HepG2 (cell line): ENCODE results near the gene SFPQ. TPM values are rescaled to one million over a fixed set of nuclear protein-coding genes. Genes with fewer than 3 reads are reported as not detected.

Experiments used
- ATAC-seq: fragments of 200-7000 bp; cut with Tn5 transposase; 3 replicates; pipeline ENCODE4 v1.9.1; 2020; ENCODE audit warnings: mild to moderate bottlenecking, moderate library complexity
- BruUV-seq: library from RNA; stranded (reverse); fragments of 400-500 nt; replicated peaks from 2 replicates; lab custom pipeline; 2021; lab: Mats Ljungman, UMichigan
- CTCF ChIA-PET: fragments of 300-600 bp; formaldehyde crosslinking; extraction: SDS; loops from one replicate; lab custom pipeline; 2021; ENCODE audit warnings: low total read pairs, inconsistent platforms, low intra/inter-chr PET ratio; lab: Yijun Ruan, JAX
- POLR2A ChIA-PET: fragments of 350-600 bp; sonication (Branson Sonifier 250); formaldehyde crosslinking; loops from one replicate; lab custom pipeline; 2020; ENCODE audit warnings: antibody characterized with exemption, inconsistent platforms; lab: Yijun Ruan, JAX
- DNase-seq: peaks from one replicate; pipeline ENCODE4 v3.0.0-alpha.2; 2015; ENCODE audit warnings: low spot score
- FAIRE-seq: peaks from 3 replicates; lab custom pipeline; 2011; peaks lifted over from hg19 to GRCh38; lab: Jason Lieb, UNC
- H2AFZ ChIP-seq: one replicate; pipeline ENCODE4 v1.6.1; 2011; ENCODE audit warnings: low read length, inconsistent platforms
- H3K27ac ChIP-seq: fragments of 300-600 bp; 3 replicates; pipeline ENCODE4 v1.8.0; 2011; ENCODE audit warnings: mixed run types, mild to moderate bottlenecking, mixed read lengths, low read length, inconsistent platforms; ENCODE audit not compliant: insufficient read depth; ENCODE audit errors: extremely low read length
- H3K27me3 ChIP-seq, 2 experiments: fragments of 200-600 bp in 1 of 2; 2 replicates in 1 of 2; 3 replicates in 1 of 2; pipeline versions ENCODE4 v1.6.0 to v1.8.0; 2011; ENCODE audit warnings: low read length in 2 of 2, mild to moderate bottlenecking in 2 of 2, moderate library complexity in 2 of 2, inconsistent platforms in 1 of 2; ENCODE audit not compliant: insufficient read depth in 2 of 2, control insufficient read depth in 1 of 2
- H3K36me3 ChIP-seq, 2 experiments: fragments of 200-600 bp in 1 of 2; replicated peaks in 1 of 2; 2 replicates in 1 of 2; 3 replicates in 1 of 2; pipeline versions ENCODE4 v1.5.1 to v1.8.0; 2011; ENCODE audit warnings: low read length in 2 of 2, inconsistent platforms in 1 of 2; ENCODE audit not compliant: insufficient read depth in 2 of 2, control insufficient read depth in 1 of 2
- H3K4me1 ChIP-seq: 2 replicates; pipeline ENCODE4 v1.5.1; 2012; ENCODE audit warnings: low read length, inconsistent platforms; ENCODE audit not compliant: insufficient read depth
- H3K4me2 ChIP-seq: 2 replicates; pipeline ENCODE4 v1.6.0; 2011; ENCODE audit warnings: low read depth, low read length, inconsistent platforms
- H3K4me3 ChIP-seq, 3 experiments: fragments of 200-600 bp in 1 of 3; sonication (generic), shearing (Covaris generic) in 1 of 3; replicated peaks in 1 of 3; 2 replicates each; pipeline ENCODE4 v1.5.1; 2011 to 2016; ENCODE audit warnings: low read length in 3 of 3, inconsistent platforms in 2 of 3, low read depth in 2 of 3, mild to moderate bottlenecking in 2 of 3, control low read depth in 1 of 3, mixed read lengths in 1 of 3; ENCODE audit not compliant: insufficient read depth in 1 of 3
- H3K79me2 ChIP-seq: one replicate; pipeline ENCODE4 v1.6.1; 2011; ENCODE audit warnings: low read length, inconsistent platforms; ENCODE audit not compliant: insufficient read depth
- H3K9ac ChIP-seq: 2 replicates; pipeline ENCODE4 v1.6.0; 2011; ENCODE audit warnings: mild to moderate bottlenecking, low read depth, low read length, inconsistent platforms; ENCODE audit not compliant: insufficient read depth
- H3K9me3 ChIP-seq: 2 replicates; pipeline ENCODE4 v1.5.1; 2012; ENCODE audit warnings: mild to moderate bottlenecking, low read length
- H4K20me1 ChIP-seq: 2 replicates; pipeline ENCODE4 v1.6.0; 2011; ENCODE audit warnings: inconsistent platforms, mild to moderate bottlenecking, low read length, moderate library complexity; ENCODE audit not compliant: insufficient read depth
- BRF2 ChIP-seq: sonication (generic); formaldehyde crosslinking; IDR thresholded peaks from 2 replicates; pipeline ENCODE4 v1.8.1; 2022; ENCODE audit warnings: mild to moderate bottlenecking, missing genetic modification reagents
- CREB1 ChIP-seq, 2 experiments: fragments of 450-650 bp in 1 of 2; IDR thresholded peaks; 2 replicates each; pipeline ENCODE4 v1.6.1; 2016 to 2017; ENCODE audit warnings: control low read depth in 1 of 2, mild to moderate bottlenecking in 1 of 2, missing compliant biosample characterization in 1 of 2, missing genetic modification characterization in 1 of 2
- ELF4 ChIP-seq: sonication (generic); formaldehyde crosslinking; IDR thresholded peaks from 2 replicates; pipeline ENCODE4 v1.5.0; 2020; ENCODE audit warnings: missing genetic modification reagents, mild to moderate bottlenecking, moderate library complexity, borderline replicate concordance
- HCFC1 ChIP-seq: fragments of 150-350 bp; IDR thresholded peaks from 2 replicates; pipeline ENCODE4 v1.6.1; 2014; ENCODE audit warnings: low read depth, low read length
- KLF9 ChIP-seq: IDR thresholded peaks from 2 replicates; pipeline ENCODE4 v1.6.1; 2016; ENCODE audit warnings: low read depth
- MBD4 ChIP-seq: IDR thresholded peaks from 2 replicates; pipeline ENCODE4 v1.6.1; 2012; ENCODE audit warnings: low read length, inconsistent platforms, borderline replicate concordance
- MXI1 ChIP-seq: IDR thresholded peaks from 3 replicates; pipeline ENCODE4 v1.6.1; 2012; ENCODE audit warnings: low read depth, low read length, inconsistent platforms, borderline replicate concordance
- PBX2 ChIP-seq: IDR thresholded peaks from 2 replicates; pipeline ENCODE4 v1.6.1; 2016; ENCODE audit warnings: control low read depth
- POLR2AphosphoS2 ChIP-seq: IDR thresholded peaks from 2 replicates; pipeline ENCODE4 v1.6.1; 2011; ENCODE audit warnings: low read depth, low read length, improper control_type of control experiment
- POLR2G ChIP-seq: fragments of 200-400 bp; formaldehyde crosslinking; IDR thresholded peaks from 2 replicates; pipeline ENCODE4 v1.6.1; 2018; ENCODE audit warnings: mild to moderate bottlenecking, low read depth, low read length, moderate library complexity
- RBM22 ChIP-seq: fragments of 200-400 bp; formaldehyde crosslinking; optimal IDR thresholded peaks from 2 replicates; pipeline ENCODE3; 2017; ENCODE audit warnings: mild to moderate bottlenecking, low read length, moderate library complexity
- ZKSCAN8 ChIP-seq: IDR thresholded peaks from 2 replicates; pipeline ENCODE4 v1.6.1; 2016; ENCODE audit warnings: borderline replicate concordance, missing genetic modification reagents, missing compliant biosample characterization
- ZNF224 ChIP-seq: sonication (generic); formaldehyde crosslinking; IDR thresholded peaks from 2 replicates; pipeline ENCODE4 v1.5.0; 2020; ENCODE audit warnings: mild to moderate bottlenecking, missing genetic modification reagents
- ZNF513 ChIP-seq: sonication (generic); formaldehyde crosslinking; conservative IDR thresholded peaks from 2 replicates; pipeline ENCODE4 v1.5.0; 2020; ENCODE audit warnings: missing genetic modification reagents
- ZNF644 ChIP-seq: IDR thresholded peaks from 2 replicates; pipeline ENCODE4 v1.6.1; 2016; ENCODE audit warnings: low read depth
- ZNF770 ChIP-seq: sonication (generic); formaldehyde crosslinking; IDR thresholded peaks from 2 replicates; pipeline ENCODE4 v1.5.0; 2020; ENCODE audit warnings: mild to moderate bottlenecking, missing genetic modification reagents
- ZNF83 ChIP-seq: sonication (generic); formaldehyde crosslinking; IDR thresholded peaks from 2 replicates; pipeline ENCODE4 v1.4.0; 2020; ENCODE audit warnings: missing genetic modification reagents, mild to moderate bottlenecking, borderline replicate concordance
- ZNF883 ChIP-seq: sonication (generic); formaldehyde crosslinking; IDR thresholded peaks from 2 replicates; pipeline ENCODE4 v1.5.1; 2020; ENCODE audit warnings: mild to moderate bottlenecking, missing genetic modification reagents; ENCODE audit errors: not compliant biosample characterization
- WGBS: methylation state at CpG from one replicate; pipeline ENCODE4 v1.1.6; 2017; ENCODE audit warnings: low lambda C conversion rate; 5-methylcytosine and 5-hydroxymethylcytosine counted together
- in situ Hi-C: cut with HindIII; loops from 2 replicates; pipeline ENCODE4 v1.10.0; 2017; ENCODE audit warnings: low pct_unique_long_range_greater_than_20kb; ENCODE audit not compliant: extremely low pct_ligation_motif_present
- intact Hi-C: fragments of 100-400 bp; cut with micrococcal nuclease; formaldehyde crosslinking; loops from one replicate; pipeline ENCODE4 v1.10.0; 2022; ENCODE audit not compliant: unreplicated experiment
- polyA plus RNA-seq, 8 experiments: library from polyadenylated mRNA; depleted of rRNA in 3 of 8; stranded (reverse) in 7 of 8; unstranded in 1 of 8; fragments of >200 nt; fragmentation: Illumina TruSeq in 4 of 8; extraction: Trizol in 4 of 8; gene quantifications; 2 replicates each; pipeline versions ENCODE4 v1.2.1 to v1.2.3, GENCODE V29; 2011 to 2016; ENCODE audit warnings: low read depth in 4 of 8, missing spikeins in 1 of 8, mixed read lengths in 1 of 8; ENCODE audit not compliant: insufficient read depth in 1 of 8
- total RNA-seq, 5 experiments: library from RNA; depleted of rRNA; stranded (reverse); fragments of >200 nt; fragmentation: Illumina TruSeq; extraction: Trizol; gene quantifications; 2 replicates each; pipeline ENCODE4 v1.2.3, GENCODE V29; 2016; ENCODE audit warnings: low read depth in 1 of 5

The SFPQ gene
- total and polyA plus RNA-seq, 2 of the 13 experiments (the other 11 are each of a cell fraction or from before 2014, with no cell fraction given): 101 to 292 TPM

- Histone ChIP-seq H2AFZ (no peak overlapping the region), H3K4me2 (peak overlapping the region; percentile 39), H3K4me3 (peak overlapping the region in 1 of 3 experiments; percentile 7; a peak in 1 of 6 replicates), H3K79me2 (peaks cover 56% of the 10 kb centered on the region), H3K9me3 (no peaks in the 10 kb centered on the region), H3K27me3 (no peaks in the 10 kb centered on the region), H3K4me1 (peaks cover 78% of the 10 kb centered on the region), H3K9ac (no peak overlapping the region), H3K27ac (no peak overlapping the region), H3K36me3 (peaks cover 27 to 67% of the 10 kb centered on the region in 2 experiments), H4K20me1 (peaks cover 90% of the 10 kb centered on the region)
- BruUV-seq: no TSS peak
- POLR2A ChIA-PET: interaction anchor here (2.9 kb wide), 1 partner anchor 12 kb away, joined by 8 read pairs; the partner anchor contains the start of gene SFPQ
- in situ Hi-C loops: no loop called here
- CTCF ChIA-PET: no interaction called here
- ATAC-seq (peak; percentile 9; the same call in 1 of the 3 replicates), DNase-seq (no peak), FAIRE-seq (no peak)
- intact Hi-C loops: no loop called here
- 93% methylated on average over 7 of the region's 7 CpGs for WGBS
- peak; percentile 95 for TF ChIP-seq RBM22
- no peak for TF ChIP-seq CREB1 (IDR thresholded peaks at IDR 0.05)
- TF ChIP-seq CREB1 (CRISPR knock-in tag; IDR thresholded peaks at IDR 0.05): peak; percentile 47; the same call in 1 of the 2 replicates
- TF ChIP-seq ZKSCAN8: no peak
- no peak for TF ChIP-seq PBX2
- TF ChIP-seq KLF9 (CRISPR knock-in tag): no peak
- peak; percentile 96 for TF ChIP-seq POLR2AphosphoS2
- TF ChIP-seq ZNF770: no peak
- no peak for TF ChIP-seq ZNF883 (CRISPR knock-in tag)
- TF ChIP-seq MBD4: 0 out of 2 replicates have a peak, but pooled peaks have one; percentile 11
- TF ChIP-seq ZNF224: no peak
- TF ChIP-seq ZNF644 (CRISPR knock-in tag): no peak
- no peak for TF ChIP-seq ZNF83
- no peak for TF ChIP-seq BRF2 (CRISPR knock-in tag)
- no peak for TF ChIP-seq MXI1
- TF ChIP-seq HCFC1: no peak
- TF ChIP-seq ZNF513 (CRISPR knock-in tag): no peak
- TF ChIP-seq ELF4 (CRISPR knock-in tag): no peak
- TF ChIP-seq POLR2G: peak; percentile 56
These were observed 12.1 kb downstream of the SFPQ start for GRCh38 chr1:35180776-35181374.
